Endothelial cell of umbilical vein (primary cell): Measurements from ENCODE around the gene SH3GL3. TPM values are rescaled to one million over a fixed set of nuclear protein-coding genes. Genes with fewer than 3 reads are reported as not detected.

Experiments
- BruUV-seq: library from RNA; stranded (reverse); fragments of 400-500 nt; replicated peaks from 2 replicates; lab custom pipeline; 2021; lab: Mats Ljungman, UMichigan
- CTCF ChIA-PET: fragments of 300-600, 350-600 bp; sonication (Branson Sonifier 250); formaldehyde crosslinking; loops from one replicate; lab custom pipeline; 2021; ENCODE audit warnings: antibody characterized with exemption, inconsistent platforms; lab: Charles Lee
- POLR2A ChIA-PET: fragments of 300-600, 350-600 bp; sonication (Branson Sonifier 250); formaldehyde crosslinking; loops from one replicate; lab custom pipeline; 2021; ENCODE audit warnings: antibody characterized with exemption, inconsistent platforms; lab: Charles Lee
- DNase-seq: peaks from one replicate; pipeline ENCODE4 v3.0.0-alpha.2; 2011; ENCODE audit warnings: low read depth, low spot score
- FAIRE-seq: peaks from 2 replicates; lab custom pipeline; 2011; peaks lifted over from hg19 to GRCh38; lab: Jason Lieb, UNC
- H2AFZ ChIP-seq: 2 replicates; pipeline ENCODE4 v1.6.0; 2012; ENCODE audit warnings: low read depth, low read length, control low read depth, inconsistent platforms
- H3K27ac ChIP-seq: 2 replicates; pipeline ENCODE4 v1.5.1; 2011; ENCODE audit warnings: low read depth, mild to moderate bottlenecking, control low read depth, low read length, moderate library complexity; ENCODE audit not compliant: insufficient read depth
- H3K27me3 ChIP-seq, 2 experiments: 2 replicates each; pipeline versions ENCODE4 v1.6.0 to v1.6.1; 2011; ENCODE audit warnings: low read length in 2 of 2, mixed read lengths in 1 of 2; ENCODE audit not compliant: control insufficient read depth in 2 of 2, insufficient read depth in 2 of 2
- H3K36me3 ChIP-seq, 2 experiments: 2 replicates in 1 of 2; 3 replicates in 1 of 2; pipeline ENCODE4 v1.5.1; 2011; ENCODE audit warnings: low read length in 2 of 2, mild to moderate bottlenecking in 1 of 2, moderate library complexity in 1 of 2; ENCODE audit not compliant: control insufficient read depth in 2 of 2, insufficient read depth in 2 of 2; ENCODE audit errors: extremely low read depth in 1 of 2
- H3K4me1 ChIP-seq: 3 replicates; pipeline ENCODE4 v1.5.1; 2011; ENCODE audit warnings: mild to moderate bottlenecking, low read length; ENCODE audit not compliant: control insufficient read depth, insufficient read depth; ENCODE audit errors: extremely low read depth
- H3K4me2 ChIP-seq: 2 replicates; pipeline ENCODE4 v1.6.1; 2011; ENCODE audit warnings: low read length, control low read depth, mixed read lengths; ENCODE audit not compliant: insufficient read depth
- H3K4me3 ChIP-seq, 3 experiments: fragments of 200-600 bp in 1 of 3; sonication (generic), shearing (Covaris generic) in 1 of 3; replicated peaks in 1 of 3; 2 replicates each; pipeline ENCODE4 v1.5.1; 2011 to 2016; ENCODE audit warnings: control low read depth in 3 of 3, low read length in 3 of 3, mild to moderate bottlenecking in 2 of 3, inconsistent platforms in 1 of 3, low read depth in 1 of 3, moderate library complexity in 1 of 3; ENCODE audit not compliant: insufficient read depth in 1 of 3
- H3K79me2 ChIP-seq: 2 replicates; pipeline ENCODE4 v1.6.0; 2012; ENCODE audit warnings: low read length, inconsistent platforms; ENCODE audit not compliant: control insufficient read depth, insufficient read depth
- H3K9ac ChIP-seq: replicated peaks from 2 replicates; pipeline ENCODE3; 2011; ENCODE audit warnings: low read length, control low read depth; ENCODE audit not compliant: insufficient read depth; ENCODE audit errors: extremely low read depth
- H3K9me1 ChIP-seq: replicated peaks from 3 replicates; pipeline ENCODE4 v1.6.0; 2011; ENCODE audit warnings: mild to moderate bottlenecking, low read length; ENCODE audit not compliant: control insufficient read depth, insufficient read depth; ENCODE audit errors: extremely low read depth
- H3K9me3 ChIP-seq: replicated peaks from 2 replicates; pipeline ENCODE4 v1.5.1; 2012; ENCODE audit warnings: low read length, inconsistent platforms; ENCODE audit not compliant: control insufficient read depth, insufficient read depth
- H4K20me1 ChIP-seq: replicated peaks from 2 replicates; pipeline ENCODE3; 2011; ENCODE audit warnings: mild to moderate bottlenecking, low read length; ENCODE audit not compliant: control insufficient read depth, insufficient read depth; ENCODE audit errors: extremely low read depth
- EZH2 ChIP-seq: IDR thresholded peaks from 2 replicates; pipeline ENCODE4 v1.6.1; 2012; ENCODE audit warnings: borderline replicate concordance, low read depth, mild to moderate bottlenecking, moderate library complexity, low read length, inconsistent platforms; ENCODE audit not compliant: severe bottlenecking
- GATA2 ChIP-seq: IDR thresholded peaks from 2 replicates; pipeline ENCODE4 v1.7.0; 2011; ENCODE audit warnings: low read depth, mild to moderate bottlenecking, moderate library complexity, mixed read lengths, low read length; ENCODE audit not compliant: insufficient read length, insufficient read depth
- JUN ChIP-seq: IDR thresholded peaks from 2 replicates; pipeline ENCODE4 v1.6.1; 2011; ENCODE audit warnings: borderline replicate concordance, low read depth; ENCODE audit not compliant: insufficient read length, insufficient read depth
- MAX ChIP-seq: IDR thresholded peaks from 2 replicates; pipeline ENCODE4 v1.6.1; 2011; ENCODE audit not compliant: insufficient read depth, insufficient read length
- MYC ChIP-seq: IDR thresholded peaks from one replicate; pipeline ENCODE4 v1.6.1; 2011; ENCODE audit warnings: mild to moderate bottlenecking, low read depth, low read length
- POLR2AphosphoS5 ChIP-seq: IDR thresholded peaks from 2 replicates; pipeline ENCODE4 v1.6.1; 2012; ENCODE audit warnings: low read depth, mild to moderate bottlenecking, control low read depth, low read length, moderate library complexity; ENCODE audit not compliant: insufficient read depth
- dilution Hi-C: fragments of 300-500 bp; cut with MboI; formaldehyde crosslinking; loops from one replicate; pipeline ENCODE4 v1.15.0; 2019; ENCODE audit warnings: low sequenced_read_pairs; ENCODE audit not compliant: extremely low pct_ligation_motif_present
- intact Hi-C: fragments of 100-400 bp; cut with micrococcal nuclease; formaldehyde crosslinking; loops from one replicate; pipeline ENCODE4 v1.10.0; 2022
- polyA plus RNA-seq, 4 experiments: library from polyadenylated mRNA; depleted of rRNA in 3 of 4; stranded (reverse) in 3 of 4; unstranded in 1 of 4; fragments of >200 nt; gene quantifications; 2 replicates each; pipeline versions ENCODE4 v1.2.1 to v1.2.3, GENCODE V29; 2011 to 2012; ENCODE audit warnings: missing spikeins in 1 of 4
- total RNA-seq: library from RNA; stranded (reverse); gene quantifications from 2 replicates; pipeline ENCODE4 v1.2.3, GENCODE V29; 2021

SH3GL3 gene
- total and polyA plus RNA-seq, 2 donors (not counting 3 experiments of a cell fraction or from before 2014, with no cell fraction given) = not detected

- no TSS peak for BruUV-seq
- dilution Hi-C loops = no loop called here
- Histone ChIP-seq H3K4me1 (no peaks in the 10 kb centered on the region), H3K4me2 (no peak overlapping the region), H3K79me2 (no peaks in the 10 kb centered on the region), H2AFZ (no peak overlapping the region), H3K27me3 (no peaks in the 10 kb centered on the region), H3K9me3 (no peaks in the 10 kb centered on the region), H3K4me3 (no peak overlapping the region), H3K9ac (no peak overlapping the region), H3K27ac (no peak overlapping the region), H3K9me1 (no peaks in the 10 kb centered on the region), H3K36me3 (no peaks in the 10 kb centered on the region), H4K20me1 (no peaks in the 10 kb centered on the region)
- intact Hi-C loops = no loop called here
- DNase-seq (no peak), FAIRE-seq (no peak)
- CTCF ChIA-PET = interaction anchor here (1.0 to 1.6 kb wide), 3 partner anchors 33 to 223 kb away, joined by 3 to 4 read pairs (median 3); no protein-coding TSS in a partner anchor
- POLR2A ChIA-PET = no interaction called here
- TF ChIP-seq MYC (no peak), MAX (no peak)
Measured at GRCh38 chr15:83471307-83471866, 24.2 kb downstream of the SH3GL3 start.

- Histone ChIP-seq H3K27ac (no peak overlapping the region), H3K36me3 (no peaks in the 10 kb centered on the region), H3K4me2 (no peak overlapping the region), H3K9me3 (no peaks in the 10 kb centered on the region), H3K27me3 (no peaks in the 10 kb centered on the region), H3K9me1 (no peaks in the 10 kb centered on the region), H3K4me3 (no peak overlapping the region), H3K4me1 (no peaks in the 10 kb centered on the region), H3K79me2 (no peaks in the 10 kb centered on the region), H3K9ac (no peak overlapping the region), H2AFZ (no peak overlapping the region), H4K20me1 (no peaks in the 10 kb centered on the region)
- no TSS peak for BruUV-seq
- CTCF ChIA-PET = interaction anchor here (1.0 to 1.6 kb wide), 3 partner anchors 34 to 224 kb away, joined by 3 to 4 read pairs (median 3); no protein-coding TSS in a partner anchor
- POLR2A ChIA-PET = no interaction called here
- no peak for DNase-seq
- dilution Hi-C loops = no loop called here
- FAIRE-seq = no peak
- intact Hi-C loops = no loop called here
- no peak for TF ChIP-seq EZH2
- no peak for TF ChIP-seq GATA2
- TF ChIP-seq JUN = no peak
- no peak for TF ChIP-seq MAX
- no peak for TF ChIP-seq POLR2AphosphoS5
Measured at GRCh38 chr15:83472151-83472550, 25.0 kb downstream of the SH3GL3 start.
